HCT116 (cell line): ENCODE results near the gene TMCC1. TPM values are rescaled to one million over a fixed set of nuclear protein-coding genes. Genes with fewer than 3 reads are reported as not detected.

Experiments
- ATAC-seq: fragments of 200-7000 bp; cut with Tn5 transposase; 2 replicates; pipeline ENCODE4 v1.9.1; 2020; ENCODE audit warnings: mild to moderate bottlenecking, moderate library complexity
- BruUV-seq: library from RNA; stranded (reverse); fragments of 400-500 nt; replicated peaks from 2 replicates; lab custom pipeline; 2021; lab: Mats Ljungman, UMichigan
- CTCF ChIA-PET: fragments of 300-600 bp; sonication (Branson Sonifier 250); formaldehyde crosslinking; loops from one replicate; lab custom pipeline; 2021; ENCODE audit warnings: antibody characterized with exemption; lab: Charles Lee
- POLR2A ChIA-PET: fragments of 300-600, 350-600 bp; sonication (Branson Sonifier 250); formaldehyde crosslinking; loops from one replicate; lab custom pipeline; 2021; ENCODE audit warnings: antibody characterized with exemption; lab: Charles Lee
- RAD21 ChIA-PET, 2 experiments: fragments of 300-600 bp; sonication (Branson Sonifier 250); formaldehyde crosslinking; loops; one replicate each; lab custom pipeline; 2023; ENCODE audit warnings: low total read pairs in 2 of 2; ENCODE audit not compliant: uncharacterized antibody in 2 of 2, unreplicated experiment in 2 of 2, low non-redundant PET in 1 of 2; lab: Charles Lee
- DNase-seq: peaks from one replicate; pipeline ENCODE4 v3.0.0-alpha.2; 2010; ENCODE audit warnings: low read depth, low spot score
- H2AFZ ChIP-seq: fragments of 200-600 bp; shearing (Covaris generic), sonication (generic); 2 replicates; pipeline ENCODE4 v1.6.1; 2017; ENCODE audit warnings: low read depth, mixed run types, mixed read lengths, antibody characterized with exemption, low read length; ENCODE audit not compliant: poor library complexity, severe bottlenecking
- H3K27ac ChIP-seq: 2 replicates; pipeline ENCODE4 v1.5.1; 2012; ENCODE audit warnings: low read depth, low read length
- H3K27me3 ChIP-seq: fragments of 200-600 bp; sonication (generic); 2 replicates; pipeline ENCODE4 v1.6.1; 2016; ENCODE audit warnings: mixed run types, low read length, mixed read lengths; ENCODE audit not compliant: insufficient read depth
- H3K36me3 ChIP-seq, 2 experiments: fragments of 200-500 bp in 1 of 2; fragments of 200-600 bp in 1 of 2; sonication (Bioruptor generic) in 1 of 2; sonication (generic) in 1 of 2; 2 replicates each; pipeline versions ENCODE4 v1.5.1 to v1.6.1; 2014 to 2016; ENCODE audit warnings: low read length in 2 of 2, inconsistent platforms in 1 of 2, mixed read lengths in 1 of 2, mixed run types in 1 of 2; ENCODE audit not compliant: insufficient read depth in 2 of 2, control insufficient read depth in 1 of 2
- H3K4me1 ChIP-seq, 2 experiments: fragments of 200-600 bp in 1 of 2; sonication (generic) in 1 of 2; 2 replicates each; pipeline versions ENCODE4 v1.5.1 to v1.6.1; 2012 to 2017; ENCODE audit warnings: low read length in 2 of 2, inconsistent platforms in 1 of 2, mild to moderate bottlenecking in 1 of 2, mixed read lengths in 1 of 2, mixed run types in 1 of 2, moderate library complexity in 1 of 2; ENCODE audit not compliant: insufficient read depth in 2 of 2, control insufficient read depth in 1 of 2
- H3K4me2 ChIP-seq: fragments of 200-600 bp; sonication (generic); 2 replicates; pipeline ENCODE4 v1.6.1; 2017; ENCODE audit warnings: mixed run types, low read length, mixed read lengths
- H3K4me3 ChIP-seq, 2 experiments: fragments of 200-600 bp in 1 of 2; sonication (generic) in 1 of 2; replicated peaks in 1 of 2; 2 replicates each; pipeline ENCODE4 v1.5.1; 2011 to 2016; ENCODE audit warnings: low read length in 2 of 2, control low read depth in 1 of 2, low read depth in 1 of 2, mild to moderate bottlenecking in 1 of 2, mixed read lengths in 1 of 2, mixed run types in 1 of 2
- H3K79me2 ChIP-seq: fragments of 200-600 bp; sonication (generic); 2 replicates; pipeline ENCODE4 v1.6.1; 2017; ENCODE audit warnings: mild to moderate bottlenecking, mixed run types, low read length, moderate library complexity, mixed read lengths; ENCODE audit not compliant: insufficient read depth
- H3K9ac ChIP-seq: fragments of 200-600 bp; sonication (generic); 2 replicates; pipeline ENCODE4 v1.6.1; 2016; ENCODE audit warnings: low read length, mixed read lengths
- H3K9me2 ChIP-seq: fragments of 200-600 bp; sonication (generic), shearing (Covaris generic); 2 replicates; pipeline ENCODE4 v1.6.1; 2017; ENCODE audit warnings: mixed run types, mild to moderate bottlenecking, moderate library complexity; ENCODE audit not compliant: insufficient read depth
- H3K9me3 ChIP-seq, 2 experiments: fragments of 200-500 bp in 1 of 2; fragments of 200-600 bp in 1 of 2; sonication (Bioruptor generic) in 1 of 2; sonication (generic) in 1 of 2; 2 replicates each; pipeline ENCODE4 v1.6.1; 2014 to 2017; ENCODE audit warnings: low read length in 2 of 2, mixed read lengths in 2 of 2, inconsistent platforms in 1 of 2, low read depth in 1 of 2, mild to moderate bottlenecking in 1 of 2, mixed run types in 1 of 2, moderate library complexity in 1 of 2; ENCODE audit not compliant: control insufficient read depth in 1 of 2, insufficient read depth in 1 of 2
- H4K20me1 ChIP-seq: fragments of 200-600 bp; sonication (generic), shearing (Covaris generic); 2 replicates; pipeline ENCODE4 v1.6.1; 2017; ENCODE audit warnings: mixed run types, mild to moderate bottlenecking, moderate library complexity; ENCODE audit not compliant: insufficient read depth
- ELF1 ChIP-seq: IDR thresholded peaks from 2 replicates; pipeline ENCODE4 v1.6.1; 2012; ENCODE audit warnings: low read depth, borderline replicate concordance
- EZH2phosphoT487 ChIP-seq: fragments of 200-600 bp; IDR thresholded peaks from 2 replicates; pipeline ENCODE4 v1.6.1; 2018; ENCODE audit warnings: antibody characterized with exemption, borderline replicate concordance
- POLR2AphosphoS5 ChIP-seq: IDR thresholded peaks from 2 replicates; pipeline ENCODE4 v1.6.1; 2011; ENCODE audit warnings: mild to moderate bottlenecking, low read depth, low read length, moderate library complexity
- RAD21 ChIP-seq: IDR thresholded peaks from 2 replicates; pipeline ENCODE4 v1.6.1; 2012; ENCODE audit warnings: low read depth, mild to moderate bottlenecking
- SP1 ChIP-seq: IDR thresholded peaks from 2 replicates; pipeline ENCODE4 v1.6.1; 2012; ENCODE audit warnings: low read depth
- SRF ChIP-seq: IDR thresholded peaks from 2 replicates; pipeline ENCODE4 v1.6.1; 2012; ENCODE audit warnings: low read depth
- TCF7L2 ChIP-seq: IDR thresholded peaks from 2 replicates; pipeline ENCODE4 v1.7.0; 2011; ENCODE audit warnings: borderline replicate concordance, inconsistent platforms; ENCODE audit not compliant: insufficient read depth, insufficient read length; ENCODE audit errors: extremely low read depth
- YY1 ChIP-seq: IDR thresholded peaks from 2 replicates; pipeline ENCODE4 v1.6.1; 2011; ENCODE audit warnings: low read length, low read depth, moderate library complexity, mild to moderate bottlenecking; ENCODE audit not compliant: insufficient replicate concordance; ENCODE audit errors: extremely low read depth
- ZNF274 ChIP-seq: fragments of 200-500 bp; sonication (Bioruptor generic); IDR thresholded peaks from 2 replicates; pipeline ENCODE4 v1.6.1; 2014; ENCODE audit warnings: mild to moderate bottlenecking, low read depth, low read length, inconsistent platforms
- intact Hi-C: fragments of 100-400 bp; cut with micrococcal nuclease; formaldehyde crosslinking; loops from 2 replicates; pipeline ENCODE4 v1.10.0; 2022
- total RNA-seq: library from RNA; stranded (reverse); gene quantifications from one replicate; pipeline ENCODE4 v1.2.1, GENCODE V29; 2021; ENCODE audit not compliant: unreplicated experiment
- TF ChIP-seq, protein P1 (sequence below): IDR thresholded peaks from 2 replicates; pipeline ENCODE4 v1.6.1; 2012
- TF ChIP-seq, protein P2 (sequence below): IDR thresholded peaks from 2 replicates; pipeline ENCODE4 v1.6.1; 2011; ENCODE audit warnings: mild to moderate bottlenecking, low read length, moderate library complexity; ENCODE audit not compliant: insufficient replicate concordance; ENCODE audit errors: extremely low read depth
- TF ChIP-seq, protein P3 (sequence below): IDR thresholded peaks from 2 replicates; pipeline ENCODE4 v1.6.1; 2012

The TMCC1 gene
- total RNA-seq, 1 experiment from 2014 or later, result 32.5 TPM

DNA sequence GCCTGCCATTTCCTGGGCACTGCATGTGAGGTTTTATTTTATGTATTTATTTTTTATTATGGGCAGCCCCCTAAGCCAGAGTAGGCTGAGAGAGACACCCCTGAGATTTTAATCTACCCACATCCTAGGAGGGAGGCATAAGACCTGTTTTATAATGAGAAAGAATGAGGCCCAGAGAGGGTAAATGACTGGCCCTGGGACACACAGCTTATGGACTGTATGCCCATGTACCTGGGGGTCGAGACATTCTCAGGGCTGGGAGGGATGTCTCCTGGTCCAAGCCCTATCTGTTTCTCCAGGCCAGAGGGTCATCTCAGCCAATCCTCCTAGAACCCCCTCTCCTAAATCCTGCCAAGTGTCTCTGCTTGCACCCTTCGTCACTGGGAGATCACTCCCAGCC is 293.2 kb downstream of the TMCC1 start:
- H3K4me1 ChIP-seq, result peaks cover 10 to 33% of the 10 kb centered on the region in 2 experiments
- H3K79me2 ChIP-seq, result peaks cover 53% of the 10 kb centered on the region
- no peak overlapping the region for H2AFZ ChIP-seq
- TF ChIP-seq SP1, result no peak
- no peak for TF ChIP-seq POLR2AphosphoS5
- TF ChIP-seq RAD21, result no peak
- no peak for TF ChIP-seq ZNF274
- TF ChIP-seq ELF1, result no peak
- no peak for TF ChIP-seq TCF7L2
- no peak for TF ChIP-seq SRF
- TF ChIP-seq, protein P1, sequence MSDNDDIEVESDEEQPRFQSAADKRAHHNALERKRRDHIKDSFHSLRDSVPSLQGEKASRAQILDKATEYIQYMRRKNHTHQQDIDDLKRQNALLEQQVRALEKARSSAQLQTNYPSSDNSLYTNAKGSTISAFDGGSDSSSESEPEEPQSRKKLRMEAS, result no peak
- TF ChIP-seq YY1, result no peak
- TF ChIP-seq, protein P2, sequence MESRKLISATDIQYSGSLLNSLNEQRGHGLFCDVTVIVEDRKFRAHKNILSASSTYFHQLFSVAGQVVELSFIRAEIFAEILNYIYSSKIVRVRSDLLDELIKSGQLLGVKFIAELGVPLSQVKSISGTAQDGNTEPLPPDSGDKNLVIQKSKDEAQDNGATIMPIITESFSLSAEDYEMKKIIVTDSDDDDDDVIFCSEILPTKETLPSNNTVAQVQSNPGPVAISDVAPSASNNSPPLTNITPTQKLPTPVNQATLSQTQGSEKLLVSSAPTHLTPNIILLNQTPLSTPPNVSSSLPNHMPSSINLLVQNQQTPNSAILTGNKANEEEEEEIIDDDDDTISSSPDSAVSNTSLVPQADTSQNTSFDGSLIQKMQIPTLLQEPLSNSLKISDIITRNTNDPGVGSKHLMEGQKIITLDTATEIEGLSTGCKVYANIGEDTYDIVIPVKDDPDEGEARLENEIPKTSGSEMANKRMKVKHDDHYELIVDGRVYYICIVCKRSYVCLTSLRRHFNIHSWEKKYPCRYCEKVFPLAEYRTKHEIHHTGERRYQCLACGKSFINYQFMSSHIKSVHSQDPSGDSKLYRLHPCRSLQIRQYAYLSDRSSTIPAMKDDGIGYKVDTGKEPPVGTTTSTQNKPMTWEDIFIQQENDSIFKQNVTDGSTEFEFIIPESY, result no peak
- no peak for TF ChIP-seq EZH2phosphoT487
- TF ChIP-seq, protein P3, sequence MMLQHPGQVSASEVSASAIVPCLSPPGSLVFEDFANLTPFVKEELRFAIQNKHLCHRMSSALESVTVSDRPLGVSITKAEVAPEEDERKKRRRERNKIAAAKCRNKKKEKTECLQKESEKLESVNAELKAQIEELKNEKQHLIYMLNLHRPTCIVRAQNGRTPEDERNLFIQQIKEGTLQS, result no peak
- TF ChIP-seq, all 23 proteins: peak for 0
- no peaks in the 10 kb centered on the region for H3K27me3 ChIP-seq
- CTCF ChIA-PET, result no interaction called here
- BruUV-seq, result no TSS peak
- no peak overlapping the region for H3K9ac ChIP-seq
- no peak overlapping the region for H3K27ac ChIP-seq
- H3K9me3 ChIP-seq, result no peaks in the 10 kb centered on the region
- DNase-seq, result no peak
- no peak for ATAC-seq
- H3K36me3 ChIP-seq, result no peaks in the 10 kb centered on the region
- H3K9me2 ChIP-seq, result no peaks in the 10 kb centered on the region
- no peak overlapping the region for H3K4me3 ChIP-seq
- RAD21 ChIA-PET, result no interaction called here
- H3K4me2 ChIP-seq, result no peak overlapping the region
- POLR2A ChIA-PET, result no interaction called here
- intact Hi-C loops, result no loop called here
- no peaks in the 10 kb centered on the region for H4K20me1 ChIP-seq
